Measurements from ENCODE around the gene SECISBP2L.

The SECISBP2L gene

DNA sequence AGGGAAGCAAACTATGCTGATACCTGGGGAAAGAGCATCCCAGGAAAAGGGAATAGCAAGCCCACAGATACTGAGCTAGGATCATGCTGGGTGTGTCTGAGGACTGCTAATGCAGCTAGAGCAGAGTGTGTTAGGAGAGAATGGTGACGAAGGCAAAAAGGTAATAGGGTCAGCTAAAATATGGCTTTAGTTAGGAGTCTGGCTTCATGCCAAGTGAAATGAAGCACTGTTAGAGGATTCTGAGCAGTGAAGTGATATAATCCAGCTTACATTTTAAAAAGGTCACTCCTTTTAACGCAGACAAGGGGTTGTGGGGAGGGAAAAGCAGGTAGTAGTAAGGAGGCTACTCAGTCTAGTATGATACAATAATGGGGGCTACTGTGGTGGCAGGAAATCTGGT is 30.4 kb downstream of the SECISBP2L start:
- Histone ChIP-seq H3K4me3 (ENCODE audit: insufficient read depth, low read length, poor library complexity, severe bottlenecking) (no peak overlapping the region), H3F3A (ENCODE audit: insufficient read depth) (no peaks in the 10 kb centered on the region), H3K9me2 (replicated peaks; ENCODE audit: insufficient read depth, low read length) (no peaks in the 10 kb centered on the region), H3K9ac (ENCODE audit: low read length) (no peak overlapping the region), H3K79me2 (ENCODE audit: insufficient read depth, low read length) (no peaks in the 10 kb centered on the region), H4K20me1 (ENCODE audit: low read depth, low read length) (no peaks in the 10 kb centered on the region), H3K27me3 (ENCODE audit: low read length) (no peaks in the 10 kb centered on the region), H2AFZ (ENCODE audit: low read depth, low read length, severe bottlenecking) (no peak overlapping the region), H3K9me3 (ENCODE audit: insufficient read depth, low read length) (no peaks in the 10 kb centered on the region), H3K27ac (ENCODE audit: low read depth, low read length) (no peak overlapping the region), H3K36me3 (ENCODE audit: low read length) (0 out of 2 replicates have a peak, but pooled peaks cover 4% of the 10 kb centered on the region), H3K4me2 (ENCODE audit: low read depth, low read length, poor library complexity, severe bottlenecking) (no peak overlapping the region)
- no peak for TF ChIP-seq EZH2phosphoT487 (conservative IDR thresholded peaks at IDR 0.05; ENCODE audit: low read length)
- TF ChIP-seq, protein P1, sequence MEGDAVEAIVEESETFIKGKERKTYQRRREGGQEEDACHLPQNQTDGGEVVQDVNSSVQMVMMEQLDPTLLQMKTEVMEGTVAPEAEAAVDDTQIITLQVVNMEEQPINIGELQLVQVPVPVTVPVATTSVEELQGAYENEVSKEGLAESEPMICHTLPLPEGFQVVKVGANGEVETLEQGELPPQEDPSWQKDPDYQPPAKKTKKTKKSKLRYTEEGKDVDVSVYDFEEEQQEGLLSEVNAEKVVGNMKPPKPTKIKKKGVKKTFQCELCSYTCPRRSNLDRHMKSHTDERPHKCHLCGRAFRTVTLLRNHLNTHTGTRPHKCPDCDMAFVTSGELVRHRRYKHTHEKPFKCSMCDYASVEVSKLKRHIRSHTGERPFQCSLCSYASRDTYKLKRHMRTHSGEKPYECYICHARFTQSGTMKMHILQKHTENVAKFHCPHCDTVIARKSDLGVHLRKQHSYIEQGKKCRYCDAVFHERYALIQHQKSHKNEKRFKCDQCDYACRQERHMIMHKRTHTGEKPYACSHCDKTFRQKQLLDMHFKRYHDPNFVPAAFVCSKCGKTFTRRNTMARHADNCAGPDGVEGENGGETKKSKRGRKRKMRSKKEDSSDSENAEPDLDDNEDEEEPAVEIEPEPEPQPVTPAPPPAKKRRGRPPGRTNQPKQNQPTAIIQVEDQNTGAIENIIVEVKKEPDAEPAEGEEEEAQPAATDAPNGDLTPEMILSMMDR (IDR thresholded peaks at IDR 0.05; ENCODE audit: insufficient read depth, low read length, poor library complexity, severe bottlenecking): no peak

GRCh38 chr15:48999314-48999713 is 46.9 kb downstream of the SECISBP2L start:
- Histone ChIP-seq H3K27me3 (ENCODE audit: low read length) (no peaks in the 10 kb centered on the region), H3K79me2 (ENCODE audit: insufficient read depth, low read length) (no peaks in the 10 kb centered on the region), H3K27ac (ENCODE audit: low read depth, low read length) (no peak overlapping the region), H3F3A (ENCODE audit: insufficient read depth) (no peaks in the 10 kb centered on the region), H3K9me2 (replicated peaks; ENCODE audit: insufficient read depth, low read length) (no peaks in the 10 kb centered on the region), H3K4me2 (ENCODE audit: low read depth, low read length, poor library complexity, severe bottlenecking) (no peak overlapping the region), H3K4me3 (ENCODE audit: insufficient read depth, low read length, poor library complexity, severe bottlenecking) (no peak overlapping the region), H4K20me1 (ENCODE audit: low read depth, low read length) (no peaks in the 10 kb centered on the region), H3K9ac (ENCODE audit: low read length) (no peak overlapping the region), H3K9me3 (ENCODE audit: insufficient read depth, low read length) (no peaks in the 10 kb centered on the region), H3K36me3 (ENCODE audit: low read length) (no peaks in the 10 kb centered on the region; the same call in 1 of the 2 replicates), H2AFZ (ENCODE audit: low read depth, low read length, severe bottlenecking) (no peak overlapping the region)
- no peak for TF ChIP-seq EZH2phosphoT487 (conservative IDR thresholded peaks at IDR 0.05; ENCODE audit: low read length)
- TF ChIP-seq, protein P1 (IDR thresholded peaks at IDR 0.05; ENCODE audit: insufficient read depth, low read length, poor library complexity, severe bottlenecking): no peak

- no peaks in the 10 kb centered on the region for H3K9me2 ChIP-seq (replicated peaks; ENCODE audit: insufficient read depth, low read length)
- no peak overlapping the region for H3K27ac ChIP-seq (ENCODE audit: low read depth, low read length)
- no peaks in the 10 kb centered on the region; the same call in 1 of the 2 replicates for H3K36me3 ChIP-seq (ENCODE audit: low read length)
- no peak overlapping the region for H3K9ac ChIP-seq (ENCODE audit: low read length)
- H3K27me3 ChIP-seq (ENCODE audit: low read length): no peaks in the 10 kb centered on the region
- H3K79me2 ChIP-seq (ENCODE audit: insufficient read depth, low read length): no peaks in the 10 kb centered on the region
- H2AFZ ChIP-seq (ENCODE audit: low read depth, low read length, severe bottlenecking): no peak overlapping the region
- no peak for TF ChIP-seq EZH2phosphoT487 (conservative IDR thresholded peaks at IDR 0.05; ENCODE audit: low read length)
- TF ChIP-seq, protein P1 (IDR thresholded peaks at IDR 0.05; ENCODE audit: insufficient read depth, low read length, poor library complexity, severe bottlenecking): no peak
- no peaks in the 10 kb centered on the region for H3K9me3 ChIP-seq (ENCODE audit: insufficient read depth, low read length)
- no peak overlapping the region for H3K4me3 ChIP-seq (ENCODE audit: insufficient read depth, low read length, poor library complexity, severe bottlenecking)
- H3F3A ChIP-seq (ENCODE audit: insufficient read depth): no peaks in the 10 kb centered on the region
- H4K20me1 ChIP-seq (ENCODE audit: low read depth, low read length): no peaks in the 10 kb centered on the region
- H3K4me2 ChIP-seq (ENCODE audit: low read depth, low read length, poor library complexity, severe bottlenecking): no peak overlapping the region
Measured at GRCh38 chr15:48996276-48996675, 50.0 kb downstream of the SECISBP2L start.
